PC-3 (cell line): ENCODE measurements around the gene TAGLN3. TPM values are rescaled to one million over a fixed set of nuclear protein-coding genes. Genes with fewer than 3 reads are reported as not detected.

ENCODE experiments used
- ATAC-seq: fragments of 200-7000 bp; cut with Tn5 transposase; 2 replicates; pipeline ENCODE4 v1.9.1; 2020; ENCODE audit warnings: mild to moderate bottlenecking, moderate library complexity
- BruUV-seq: library from RNA; stranded (reverse); fragments of 400-500 nt; replicated peaks from 2 replicates; lab custom pipeline; 2021; lab: Mats Ljungman, UMichigan
- CTCF ChIA-PET: fragments of 300-600 bp; sonication (Branson Sonifier 250); formaldehyde crosslinking; loops from one replicate; lab custom pipeline; 2022; ENCODE audit warnings: antibody characterized with exemption; lab: Charles Lee
- POLR2A ChIA-PET: fragments of 300-600 bp; sonication (Branson Sonifier 250); formaldehyde crosslinking; loops from one replicate; lab custom pipeline; 2022; ENCODE audit warnings: antibody characterized with exemption; ENCODE audit not compliant: unreplicated experiment; lab: Charles Lee
- DNase-seq: peaks from one replicate; pipeline ENCODE4 v3.0.0-alpha.2; 2015
- H2AFZ ChIP-seq: fragments of 300-600 bp; sonication (generic); 2 replicates; pipeline ENCODE4 v1.6.0; 2016; ENCODE audit warnings: antibody characterized with exemption, low read length
- H3F3A ChIP-seq: fragments of 300-600 bp; sonication (generic); one replicate; pipeline ENCODE4 v1.6.0; 2017; ENCODE audit warnings: antibody characterized with exemption, low read length, control low read depth, mild to moderate bottlenecking; ENCODE audit not compliant: unreplicated experiment
- H3K27ac ChIP-seq: fragments of 300-600 bp; sonication (generic); 2 replicates; pipeline ENCODE4 v1.5.1; 2016; ENCODE audit warnings: mild to moderate bottlenecking, low read length
- H3K27me3 ChIP-seq: fragments of 300-600 bp; sonication (generic); 2 replicates; pipeline ENCODE4 v1.6.1; 2016; ENCODE audit warnings: low read length, mixed read lengths
- H3K36me3 ChIP-seq: fragments of 300-600 bp; sonication (generic); 2 replicates; pipeline ENCODE4 v1.6.1; 2016; ENCODE audit warnings: low read depth, mixed run types, low read length, mixed read lengths
- H3K4me1 ChIP-seq: fragments of 300-600 bp; sonication (generic); 2 replicates; pipeline ENCODE4 v1.5.1; 2016; ENCODE audit warnings: low read length; ENCODE audit not compliant: insufficient read depth
- H3K4me2 ChIP-seq: fragments of 300-600 bp; sonication (generic); 2 replicates; pipeline ENCODE4 v1.6.0; 2016; ENCODE audit warnings: low read length
- H3K4me3 ChIP-seq: fragments of 300-600 bp; sonication (generic); 2 replicates; pipeline ENCODE4 v1.5.1; 2016; ENCODE audit warnings: mild to moderate bottlenecking, low read length, mixed read lengths
- H3K79me2 ChIP-seq: fragments of 300-600 bp; sonication (generic); 2 replicates; pipeline ENCODE4 v1.6.1; 2017; ENCODE audit warnings: low read length, mixed read lengths
- H3K9ac ChIP-seq: fragments of 300-600 bp; sonication (generic); 2 replicates; pipeline ENCODE4 v1.6.0; 2016; ENCODE audit warnings: mild to moderate bottlenecking, low read length
- H3K9me2 ChIP-seq: fragments of 300-600 bp; sonication (generic); replicated peaks from 2 replicates; pipeline ENCODE4 v1.6.1; 2016; ENCODE audit warnings: mixed run types, low read length, mixed read lengths
- H3K9me3 ChIP-seq: fragments of 300-600 bp; sonication (generic); 2 replicates; pipeline ENCODE4 v1.6.1; 2016; ENCODE audit warnings: low read length, mixed read lengths
- H4K20me1 ChIP-seq: fragments of 300-600 bp; sonication (generic); 2 replicates; pipeline ENCODE4 v1.6.1; 2016; ENCODE audit warnings: low read length, mixed read lengths
- CTCF ChIP-seq: fragments of 300-600 bp; sonication (generic); conservative IDR thresholded peaks from 2 replicates; pipeline ENCODE4 v1.5.1; 2017; ENCODE audit warnings: antibody characterized with exemption, low read depth, mild to moderate bottlenecking, low read length
- EZH2 ChIP-seq: fragments of 300-600 bp; sonication (generic); IDR thresholded peaks from one replicate; pipeline ENCODE4 v1.6.1; 2017; ENCODE audit warnings: antibody characterized with exemption, mild to moderate bottlenecking, low read length; ENCODE audit not compliant: unreplicated experiment
- EZH2phosphoT487 ChIP-seq: fragments of 300-600 bp; sonication (generic); IDR thresholded peaks from 2 replicates; pipeline ENCODE4 v1.6.1; 2018; ENCODE audit warnings: mild to moderate bottlenecking, antibody characterized with exemption, low read length, borderline replicate concordance
- intact Hi-C: fragments of 100-400 bp; cut with micrococcal nuclease; formaldehyde crosslinking; loops from 2 replicates; pipeline ENCODE4 v1.9.0; 2023
- total RNA-seq: library from RNA; depleted of rRNA; stranded (reverse); fragments of >200 nt; gene quantifications from 2 replicates; pipeline ENCODE4 v1.2.3, GENCODE V29; 2014

The TAGLN3 gene
- total RNA-seq, 1 experiment from 2014 or later, result 4.3 TPM

GRCh38 chr3:112005091-112005672 lies 6.5 kb downstream of the TAGLN3 start:
- no peaks in the 10 kb centered on the region for H3K27me3 ChIP-seq

DNA sequence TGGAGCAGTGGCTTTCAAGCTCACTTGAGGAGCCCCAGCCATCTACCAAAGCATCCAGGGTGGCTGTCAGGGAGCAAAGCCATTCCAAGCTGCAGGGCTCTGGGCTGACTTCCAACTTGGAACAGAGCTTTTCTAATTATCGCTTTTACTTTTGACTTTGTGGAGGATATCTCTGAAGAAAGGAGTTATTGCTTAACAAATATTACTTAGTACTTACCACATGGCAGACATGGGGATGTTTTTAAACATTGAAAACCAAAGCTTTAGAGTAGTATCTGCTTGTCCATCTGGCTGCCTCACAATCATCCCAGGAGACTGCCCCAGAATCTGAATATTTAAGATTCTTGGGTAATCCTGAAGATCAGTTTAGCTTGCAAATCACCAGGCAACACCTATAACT lies 8.9 kb downstream of the TAGLN3 start:
- H3K79me2 ChIP-seq, result no peaks in the 10 kb centered on the region
- DNase-seq (no peak), ATAC-seq (peak; percentile 41)
- ChIA-PET POLR2A (interaction anchor here (0.6 to 0.8 kb wide), 2 partner anchors 38 to 1001 kb away, joined by 3 to 43 read pairs; no protein-coding TSS in a partner anchor), CTCF (interaction anchor here (0.6 kb wide), 1 partner anchor 57 kb away, joined by 3 read pairs; no protein-coding TSS in a partner anchor)
- no peak overlapping the region for H3K4me2 ChIP-seq
- intact Hi-C loops, result no loop called here
- H3K9me3 ChIP-seq, result no peaks in the 10 kb centered on the region
- H3K27me3 ChIP-seq, result no peaks in the 10 kb centered on the region
- H3K4me1 ChIP-seq, result peaks cover 33% of the 10 kb centered on the region
- H3K4me3 ChIP-seq, result no peak overlapping the region
- H3F3A ChIP-seq, result peaks cover 3% of the 10 kb centered on the region
- H2AFZ ChIP-seq, result no peak overlapping the region
- H3K9ac ChIP-seq, result no peak overlapping the region
- H4K20me1 ChIP-seq, result no peaks in the 10 kb centered on the region
- no peak overlapping the region for H3K27ac ChIP-seq
- H3K36me3 ChIP-seq, result no peaks in the 10 kb centered on the region
- no TSS peak for BruUV-seq
- TF ChIP-seq EZH2phosphoT487, result no peak
- H3K9me2 ChIP-seq, result no peaks in the 10 kb centered on the region

More at GRCh38 chr3:112005091-112005672, 6.5 kb downstream of the TAGLN3 start:
- H3K9me2 ChIP-seq, result no peaks in the 10 kb centered on the region
- intact Hi-C loops, result no loop called here
- H4K20me1 ChIP-seq, result no peaks in the 10 kb centered on the region
- DNase-seq, result peak; percentile 39
- H3K79me2 ChIP-seq, result no peaks in the 10 kb centered on the region
- peak overlapping the region; percentile 42; the same call in 1 of the 2 replicates for H2AFZ ChIP-seq
- H3K36me3 ChIP-seq, result no peaks in the 10 kb centered on the region
- peaks cover 52% of the 10 kb centered on the region for H3K4me1 ChIP-seq
- ChIA-PET CTCF (no interaction called here), POLR2A (no interaction called here)
- ATAC-seq, result no peak
- no TSS peak for BruUV-seq
- no peak for TF ChIP-seq CTCF
- no peak for TF ChIP-seq EZH2phosphoT487
- no peak for TF ChIP-seq EZH2
- peaks cover 4% of the 10 kb centered on the region for H3F3A ChIP-seq
- H3K27ac ChIP-seq, result no peak overlapping the region
- no peak overlapping the region for H3K4me2 ChIP-seq
- no peaks in the 10 kb centered on the region for H3K9me3 ChIP-seq
- H3K9ac ChIP-seq, result no peak overlapping the region
- H3K4me3 ChIP-seq, result no peak overlapping the region

GRCh38 chr3:112009670-112010069 lies 10.9 kb downstream of the TAGLN3 start:
- intact Hi-C loops, result no loop called here
- Histone ChIP-seq H3K4me1 (peaks cover 18% of the 10 kb centered on the region), H3K9me2 (no peaks in the 10 kb centered on the region), H3K36me3 (no peaks in the 10 kb centered on the region), H3K4me2 (no peak overlapping the region), H3K4me3 (no peak overlapping the region), H3K79me2 (no peaks in the 10 kb centered on the region), H3K9ac (no peak overlapping the region), H4K20me1 (no peaks in the 10 kb centered on the region), H3F3A (no peaks in the 10 kb centered on the region), H3K27ac (no peak overlapping the region), H3K9me3 (no peaks in the 10 kb centered on the region), H3K27me3 (no peaks in the 10 kb centered on the region), H2AFZ (no peak overlapping the region)
- CTCF ChIA-PET, result no interaction called here
- no peak for DNase-seq
- POLR2A ChIA-PET, result no interaction called here
- no peak for ATAC-seq
- no TSS peak for BruUV-seq
- TF ChIP-seq EZH2 (no peak), EZH2phosphoT487 (no peak), CTCF (no peak)
